SK-N-SH treated with all-trans-retinoic acid at 6 μM for 48 hours (cell line): ENCODE measurements around the gene CFAP161.

ENCODE experiments used
- GLIS3 ChIP-seq: fragments of 250-450 bp; sonication (Bioruptor Pico); IDR thresholded peaks from 2 replicates; pipeline ENCODE4 v1.5.0; 2020; ENCODE audit warnings: mild to moderate bottlenecking, moderate library complexity
- RARB ChIP-seq: fragments of 250-450 bp; sonication (Bioruptor Pico); IDR thresholded peaks from 2 replicates; pipeline ENCODE4 v1.8.0; 2021; ENCODE audit warnings: mild to moderate bottlenecking, moderate library complexity
- TCF4 ChIP-seq: fragments of 250-450 bp; sonication (Bioruptor Pico); IDR thresholded peaks from 2 replicates; pipeline ENCODE4 v1.8.0; 2021; ENCODE audit warnings: mild to moderate bottlenecking, moderate library complexity, borderline replicate concordance
- ZFP3 ChIP-seq: fragments of 250-450 bp; sonication (Bioruptor Pico); IDR thresholded peaks from 2 replicates; pipeline ENCODE4 v1.5.0; 2020; ENCODE audit warnings: mild to moderate bottlenecking, moderate library complexity
- ZFP30 ChIP-seq: fragments of 450-650 bp; formaldehyde crosslinking; IDR thresholded peaks from 2 replicates; pipeline ENCODE4 v1.5.0; 2022; ENCODE audit warnings: mild to moderate bottlenecking, moderate library complexity
- TF ChIP-seq, protein P1 (sequence below): fragments of 250-450 bp; sonication (Bioruptor Pico); IDR thresholded peaks from 2 replicates; pipeline ENCODE4 v1.8.0; 2020; ENCODE audit warnings: mild to moderate bottlenecking, moderate library complexity, borderline replicate concordance
- TF ChIP-seq, protein P2 (sequence below): fragments of 250-450 bp; sonication (Bioruptor Pico); IDR thresholded peaks from 2 replicates; pipeline ENCODE4 v1.8.0; 2021; ENCODE audit warnings: low read depth, mild to moderate bottlenecking, moderate library complexity, borderline replicate concordance

DNA sequence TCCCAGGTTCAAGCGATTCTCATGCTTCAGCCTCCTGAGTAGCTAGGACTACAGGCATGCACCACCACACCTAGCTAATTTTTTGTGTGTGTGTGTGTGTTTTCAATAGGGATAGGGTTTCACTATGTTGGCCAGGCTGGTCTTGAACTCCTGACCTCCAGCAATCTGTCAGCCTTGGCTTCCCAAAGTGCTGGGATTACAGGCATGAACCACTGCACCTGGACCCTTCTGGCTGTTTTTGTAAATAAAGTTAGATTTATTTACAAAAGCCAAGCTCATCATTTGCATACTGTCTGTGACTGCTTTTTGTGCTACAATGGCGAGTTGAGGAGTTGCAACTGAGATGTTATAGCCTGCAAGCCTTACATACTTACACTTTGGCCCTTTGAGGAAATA lies 34.1 kb downstream of the CFAP161 start:
- TF ChIP-seq, protein P1, sequence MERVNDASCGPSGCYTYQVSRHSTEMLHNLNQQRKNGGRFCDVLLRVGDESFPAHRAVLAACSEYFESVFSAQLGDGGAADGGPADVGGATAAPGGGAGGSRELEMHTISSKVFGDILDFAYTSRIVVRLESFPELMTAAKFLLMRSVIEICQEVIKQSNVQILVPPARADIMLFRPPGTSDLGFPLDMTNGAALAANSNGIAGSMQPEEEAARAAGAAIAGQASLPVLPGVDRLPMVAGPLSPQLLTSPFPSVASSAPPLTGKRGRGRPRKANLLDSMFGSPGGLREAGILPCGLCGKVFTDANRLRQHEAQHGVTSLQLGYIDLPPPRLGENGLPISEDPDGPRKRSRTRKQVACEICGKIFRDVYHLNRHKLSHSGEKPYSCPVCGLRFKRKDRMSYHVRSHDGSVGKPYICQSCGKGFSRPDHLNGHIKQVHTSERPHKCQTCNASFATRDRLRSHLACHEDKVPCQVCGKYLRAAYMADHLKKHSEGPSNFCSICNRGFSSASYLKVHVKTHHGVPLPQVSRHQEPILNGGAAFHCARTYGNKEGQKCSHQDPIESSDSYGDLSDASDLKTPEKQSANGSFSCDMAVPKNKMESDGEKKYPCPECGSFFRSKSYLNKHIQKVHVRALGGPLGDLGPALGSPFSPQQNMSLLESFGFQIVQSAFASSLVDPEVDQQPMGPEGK (CRISPR knock-in tag) = no peak
- TF ChIP-seq TCF4 (CRISPR knock-in tag) (no peak), ZFP3 (CRISPR knock-in tag) (no peak), GLIS3 (CRISPR knock-in tag) (no peak), ZFP30 (CRISPR knock-in tag) (no peak), RARB (no peak)
- TF ChIP-seq, protein P2, sequence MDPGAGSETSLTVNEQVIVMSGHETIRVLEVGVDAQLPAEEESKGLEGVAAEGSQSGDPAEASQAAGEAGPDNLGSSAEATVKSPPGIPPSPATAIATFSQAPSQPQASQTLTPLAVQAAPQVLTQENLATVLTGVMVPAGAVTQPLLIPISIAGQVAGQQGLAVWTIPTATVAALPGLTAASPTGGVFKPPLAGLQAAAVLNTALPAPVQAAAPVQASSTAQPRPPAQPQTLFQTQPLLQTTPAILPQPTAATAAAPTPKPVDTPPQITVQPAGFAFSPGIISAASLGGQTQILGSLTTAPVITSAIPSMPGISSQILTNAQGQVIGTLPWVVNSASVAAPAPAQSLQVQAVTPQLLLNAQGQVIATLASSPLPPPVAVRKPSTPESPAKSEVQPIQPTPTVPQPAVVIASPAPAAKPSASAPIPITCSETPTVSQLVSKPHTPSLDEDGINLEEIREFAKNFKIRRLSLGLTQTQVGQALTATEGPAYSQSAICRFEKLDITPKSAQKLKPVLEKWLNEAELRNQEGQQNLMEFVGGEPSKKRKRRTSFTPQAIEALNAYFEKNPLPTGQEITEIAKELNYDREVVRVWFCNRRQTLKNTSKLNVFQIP = no peak
